GM18498 (cell line): Measurements from ENCODE around the gene ZKSCAN5.

Experiments
- ATAC-seq: cut with Tn5 transposase; IDR thresholded peaks from one replicate; pipeline ENCODE4 v1.9.1; 2021; ENCODE audit warnings: mild to moderate bottlenecking, moderate library complexity; ENCODE audit not compliant: unreplicated experiment

ZKSCAN5 gene

GRCh38 chr7:99504603-99505323, at the start of gene ZKSCAN5:
Gene ZKSCAN5 (plus strand): TSS chr7:99504662. CDS start chr7:99506045, 1,383 bp downstream.
- ATAC-seq = peak; percentile 82

GRCh38 chr7:99455874-99456273, 48.6 kb upstream of the ZKSCAN5 start:
- ATAC-seq = no peak

- no peak for ATAC-seq
Measured at GRCh38 chr7:99456288-99456687, 48.2 kb upstream of the ZKSCAN5 start.

- ATAC-seq = no peak
Measured at GRCh38 chr7:99457050-99457649, 47.3 kb upstream of the ZKSCAN5 start.

- no peak for ATAC-seq
Measured at GRCh38 chr7:99457650-99458493, 46.6 kb upstream of the ZKSCAN5 start.

- no peak for ATAC-seq
Measured at GRCh38 chr7:99459087-99459486, 45.4 kb upstream of the ZKSCAN5 start.

- no peak for ATAC-seq
Measured at GRCh38 chr7:99460651-99461050, 43.8 kb upstream of the ZKSCAN5 start.

- no peak for ATAC-seq
Measured at GRCh38 chr7:99461221-99461620, 43.2 kb upstream of the ZKSCAN5 start.

- peak; percentile 7 for ATAC-seq
Measured at GRCh38 chr7:99465421-99465768, 39.1 kb upstream of the ZKSCAN5 start.

GRCh38 chr7:99468336-99468918, 36.0 kb upstream of the ZKSCAN5 start:
- no peak for ATAC-seq

- ATAC-seq = no peak
Measured at GRCh38 chr7:99469381-99470065, 34.9 kb upstream of the ZKSCAN5 start.

GRCh38 chr7:99472561-99473314, 31.7 kb upstream of the ZKSCAN5 start, which contains the start of gene ZNF789:
Gene ZNF789 (plus strand): TSS chr7:99472890. CDS start chr7:99476457, 3,567 bp downstream.
- peak; percentile 96 for ATAC-seq

- no peak for ATAC-seq
Measured at GRCh38 chr7:99473315-99473596, 31.2 kb upstream of the ZKSCAN5 start.

GRCh38 chr7:99476107-99476506, 28.4 kb upstream of the ZKSCAN5 start:
- no peak for ATAC-seq

- no peak for ATAC-seq
Measured at GRCh38 chr7:99478464-99479440, 25.7 kb upstream of the ZKSCAN5 start.

- ATAC-seq = no peak
Measured at GRCh38 chr7:99485094-99485493, 19.4 kb upstream of the ZKSCAN5 start.

GRCh38 chr7:99489235-99489634, 15.2 kb upstream of the ZKSCAN5 start:
- ATAC-seq = no peak

- no peak for ATAC-seq
Measured at GRCh38 chr7:99490878-99491277, 13.6 kb upstream of the ZKSCAN5 start.

- no peak for ATAC-seq
Measured at GRCh38 chr7:99493823-99494222, 10.6 kb upstream of the ZKSCAN5 start.
